GM21717 (cell line): ENCODE results near the gene LMO4.

Experiments
- ATAC-seq: cut with Tn5 transposase; IDR thresholded peaks from one replicate; pipeline ENCODE4 v1.9.1; 2021; ENCODE audit warnings: mild to moderate bottlenecking, moderate library complexity; ENCODE audit not compliant: unreplicated experiment

LMO4 gene

DNA sequence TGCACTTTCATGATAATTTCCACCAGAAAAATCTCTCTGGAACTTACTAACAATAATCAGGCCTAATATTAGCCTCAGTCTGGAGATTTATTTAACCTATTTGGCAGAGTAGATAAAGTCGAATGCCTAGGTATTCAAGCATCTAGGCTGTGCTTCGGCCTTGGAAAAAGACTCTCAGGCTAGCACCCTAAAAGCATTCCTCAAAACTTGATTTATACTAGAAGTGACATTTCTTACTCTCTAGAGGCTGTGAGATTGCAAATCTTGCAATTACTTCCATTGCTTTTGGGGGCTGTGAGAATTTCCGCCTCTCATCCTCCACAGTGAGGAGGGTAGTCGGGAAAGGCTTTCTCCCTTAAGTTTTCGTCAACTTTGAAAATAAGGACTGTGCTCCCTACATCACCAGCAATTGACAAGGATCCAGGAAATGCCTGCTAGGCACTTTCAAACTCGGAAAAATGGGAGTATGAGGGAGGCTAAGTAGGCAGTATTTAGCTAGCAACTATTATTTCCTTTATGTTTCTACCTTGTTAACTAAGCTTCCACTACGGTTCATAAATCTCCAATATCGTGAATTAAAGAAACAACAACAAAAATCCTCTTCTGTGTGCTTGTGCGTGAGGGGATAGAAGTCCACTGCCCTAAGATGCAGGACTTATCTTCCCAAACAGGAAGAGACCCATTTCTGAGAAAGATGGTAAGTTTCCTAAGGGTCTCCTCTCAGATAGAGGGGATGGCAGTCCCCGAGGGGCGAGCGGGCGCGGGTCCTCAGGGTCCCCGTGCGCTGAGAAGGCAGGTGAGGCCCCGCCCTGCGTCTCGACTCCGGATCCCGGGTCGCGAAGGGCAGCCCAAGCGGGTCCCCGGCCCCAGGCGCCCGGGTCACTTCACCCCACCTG is 1.1 kb upstream of the LMO4 start:
- ATAC-seq: no peak

DNA sequence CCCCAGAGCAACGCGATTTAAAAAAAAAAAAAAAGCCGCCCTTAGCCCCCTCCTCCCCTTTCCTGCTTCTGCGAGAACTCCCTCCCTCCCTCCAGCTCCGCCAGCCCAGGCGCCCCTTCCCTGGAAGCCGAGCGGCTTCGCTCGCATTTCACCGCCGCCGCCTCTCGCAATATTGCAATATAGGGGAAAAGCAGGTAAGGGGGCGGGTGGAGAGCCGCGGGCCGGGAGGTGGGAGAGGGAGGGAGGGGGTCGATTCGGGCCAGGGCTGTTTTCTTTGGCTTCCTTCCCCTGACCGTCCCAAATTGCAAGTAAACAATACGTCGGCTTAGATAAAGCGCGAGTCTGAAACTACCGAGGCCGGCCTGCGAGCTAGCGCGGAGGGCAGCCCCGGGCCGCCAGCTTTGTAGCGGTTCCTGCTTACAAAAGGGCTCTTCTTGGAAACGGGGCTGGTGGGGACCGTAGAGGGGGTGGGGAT is 408 bp downstream of the LMO4 start:
- no peak for ATAC-seq

DNA sequence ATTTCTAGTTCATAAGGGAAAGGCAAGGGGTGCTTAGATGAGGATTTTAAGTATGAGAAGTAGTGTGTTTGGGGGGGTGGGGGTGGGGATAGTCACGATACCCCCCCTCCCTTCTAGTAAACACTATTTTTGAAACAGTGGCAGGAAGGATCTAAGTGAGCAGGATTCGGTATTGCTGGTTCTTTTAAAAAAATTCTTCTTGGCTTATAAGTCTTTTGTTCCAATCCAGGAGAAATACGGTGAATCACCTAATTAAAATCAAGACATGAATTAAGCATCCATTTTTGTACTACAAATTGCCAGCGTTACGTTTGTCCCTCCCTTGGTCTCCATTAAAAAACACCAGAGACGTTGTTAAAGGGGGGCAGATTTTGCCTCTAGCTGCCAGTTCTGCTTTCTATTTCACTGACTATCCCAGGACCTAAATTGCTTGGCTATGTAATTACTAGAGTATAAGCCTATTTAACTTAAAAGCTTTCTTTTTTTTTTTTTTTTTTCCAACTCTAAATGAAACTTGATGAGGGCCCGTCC is 911 bp downstream of the LMO4 start:
- ATAC-seq: no peak

DNA sequence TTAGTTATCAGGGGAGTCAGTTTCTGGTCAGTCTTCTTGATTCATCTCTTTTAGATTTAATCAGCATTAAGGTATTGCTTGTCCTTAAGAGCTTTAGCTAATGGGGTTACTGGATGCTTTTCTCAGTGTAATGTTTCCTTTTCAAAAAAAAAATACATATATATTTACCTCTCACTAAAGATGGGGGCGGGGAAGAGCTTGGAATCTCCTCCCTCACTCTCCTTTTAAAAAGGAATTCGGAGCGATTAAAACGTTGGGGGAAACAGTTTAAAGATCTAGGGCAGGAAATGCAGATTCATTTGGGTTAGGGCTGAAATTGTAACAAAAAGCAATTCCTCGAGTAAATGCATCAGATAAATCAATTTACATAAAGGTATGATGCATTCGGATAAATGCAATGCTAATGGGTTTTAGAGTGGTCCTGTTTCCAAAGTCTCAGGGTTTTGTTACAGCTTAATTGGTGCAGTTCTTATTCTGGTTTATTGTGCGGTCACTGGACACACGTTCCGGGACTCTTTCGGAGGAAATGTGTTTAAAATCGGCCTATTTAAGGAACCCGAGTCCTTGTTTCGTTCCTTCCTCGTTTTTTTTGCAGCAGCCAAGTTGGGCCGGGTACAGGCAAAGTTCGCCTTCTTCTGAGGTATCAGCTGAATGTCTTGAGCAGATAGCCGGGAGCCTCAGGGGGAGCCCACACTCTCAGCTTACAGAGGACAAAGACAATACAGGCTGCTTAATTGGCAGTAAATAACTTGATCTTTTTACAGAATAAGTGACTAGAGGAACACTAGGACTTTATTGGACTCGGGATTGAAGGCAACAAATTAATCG is 1.6 kb downstream of the LMO4 start:
- ATAC-seq: no peak

DNA sequence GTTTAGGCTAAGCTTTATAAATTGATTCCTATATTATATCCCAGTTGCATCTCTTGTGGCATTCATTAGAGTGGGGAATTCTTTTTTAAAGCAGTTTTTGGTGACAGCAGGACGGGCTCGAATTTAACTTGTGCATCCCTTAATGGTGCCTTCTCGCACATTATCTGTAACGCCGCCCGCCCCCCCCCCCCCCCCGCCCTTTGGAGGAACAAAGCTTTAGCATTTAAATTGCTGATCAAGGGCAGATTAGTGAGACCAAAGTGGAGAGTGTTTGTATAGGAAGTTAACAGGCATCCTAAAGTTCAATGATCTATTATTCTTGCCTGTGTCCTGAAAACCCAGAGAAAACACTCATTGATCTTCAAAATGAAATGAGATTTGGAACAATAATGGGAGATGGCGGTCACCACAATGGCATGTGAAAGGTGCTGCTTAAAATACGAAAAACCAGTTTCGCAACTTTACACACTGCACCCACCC is 2.2 kb downstream of the LMO4 start:
- ATAC-seq: peak; percentile 10

DNA sequence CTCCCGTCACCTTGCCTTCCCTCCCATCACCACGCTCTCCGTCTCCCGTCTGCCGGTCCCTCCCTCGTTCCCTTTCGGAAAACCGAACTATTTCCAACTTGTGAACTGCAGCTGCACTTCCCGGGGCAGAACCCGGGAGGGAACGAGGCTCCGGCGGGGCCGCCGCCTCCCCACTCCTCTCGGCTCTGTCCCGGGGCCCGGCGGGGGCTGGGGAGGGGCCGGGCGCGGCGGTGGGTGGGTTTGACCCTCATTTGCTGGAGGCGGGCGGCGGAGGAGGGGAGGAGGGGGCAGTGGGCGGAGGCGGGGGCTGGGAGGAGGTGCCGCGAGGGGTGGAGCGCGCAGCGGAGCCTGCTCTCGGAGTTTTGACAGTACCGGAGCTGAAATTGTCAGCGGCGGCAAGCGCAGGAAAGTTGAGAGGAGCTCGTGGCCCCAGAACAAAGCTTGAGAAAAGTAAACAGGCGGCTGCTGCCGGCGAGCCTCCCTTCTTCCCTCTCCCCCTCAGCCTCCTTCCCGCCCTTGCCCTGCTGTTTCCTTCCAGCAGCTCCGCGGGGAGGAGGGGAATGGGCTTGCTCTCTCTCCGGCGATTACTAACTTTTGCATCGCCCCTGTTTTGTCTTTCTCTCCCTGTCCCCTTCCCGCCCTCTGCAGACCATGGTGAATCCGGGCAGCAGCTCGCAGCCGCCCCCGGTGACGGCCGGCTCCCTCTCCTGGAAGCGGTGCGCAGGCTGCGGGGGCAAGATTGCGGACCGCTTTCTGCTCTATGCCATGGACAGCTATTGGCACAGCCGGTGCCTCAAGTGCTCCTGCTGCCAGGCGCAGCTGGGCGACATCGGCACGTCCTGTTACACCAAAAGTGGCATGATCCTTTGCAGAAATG is 2.9 kb downstream of the LMO4 start:
- peak; percentile 15 for ATAC-seq

DNA sequence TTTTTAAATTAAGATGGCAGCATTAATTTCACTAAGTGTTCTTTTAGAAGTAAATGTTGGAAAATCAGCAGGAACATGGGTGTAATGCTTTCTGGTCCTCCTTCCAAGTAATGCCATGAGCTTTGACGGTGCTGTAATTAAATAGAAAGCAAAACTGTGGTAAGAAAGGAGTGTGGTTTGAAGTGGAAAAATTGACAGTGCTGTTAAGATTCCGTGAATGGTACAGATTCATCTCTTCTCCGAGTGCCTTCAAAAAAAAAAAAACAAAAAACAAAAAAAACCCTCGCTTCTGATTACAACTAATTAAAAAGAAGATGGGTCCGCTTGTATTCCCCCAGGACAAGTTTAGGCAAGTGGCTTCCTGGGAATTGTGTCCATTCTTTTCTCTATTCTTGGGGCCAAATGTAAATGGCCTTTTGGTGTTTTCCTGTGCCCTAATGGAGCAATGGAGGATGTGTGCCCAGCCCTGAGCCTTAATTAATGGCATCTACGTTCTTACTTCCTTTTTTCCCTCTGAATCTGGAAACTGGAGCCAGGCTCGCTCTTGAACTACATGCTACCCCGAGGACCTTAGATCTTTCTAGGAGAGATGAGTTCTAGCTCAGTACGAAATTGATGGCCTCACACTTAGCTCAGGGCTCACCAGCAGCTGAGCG is 5.1 kb downstream of the LMO4 start:
- ATAC-seq: no peak

DNA sequence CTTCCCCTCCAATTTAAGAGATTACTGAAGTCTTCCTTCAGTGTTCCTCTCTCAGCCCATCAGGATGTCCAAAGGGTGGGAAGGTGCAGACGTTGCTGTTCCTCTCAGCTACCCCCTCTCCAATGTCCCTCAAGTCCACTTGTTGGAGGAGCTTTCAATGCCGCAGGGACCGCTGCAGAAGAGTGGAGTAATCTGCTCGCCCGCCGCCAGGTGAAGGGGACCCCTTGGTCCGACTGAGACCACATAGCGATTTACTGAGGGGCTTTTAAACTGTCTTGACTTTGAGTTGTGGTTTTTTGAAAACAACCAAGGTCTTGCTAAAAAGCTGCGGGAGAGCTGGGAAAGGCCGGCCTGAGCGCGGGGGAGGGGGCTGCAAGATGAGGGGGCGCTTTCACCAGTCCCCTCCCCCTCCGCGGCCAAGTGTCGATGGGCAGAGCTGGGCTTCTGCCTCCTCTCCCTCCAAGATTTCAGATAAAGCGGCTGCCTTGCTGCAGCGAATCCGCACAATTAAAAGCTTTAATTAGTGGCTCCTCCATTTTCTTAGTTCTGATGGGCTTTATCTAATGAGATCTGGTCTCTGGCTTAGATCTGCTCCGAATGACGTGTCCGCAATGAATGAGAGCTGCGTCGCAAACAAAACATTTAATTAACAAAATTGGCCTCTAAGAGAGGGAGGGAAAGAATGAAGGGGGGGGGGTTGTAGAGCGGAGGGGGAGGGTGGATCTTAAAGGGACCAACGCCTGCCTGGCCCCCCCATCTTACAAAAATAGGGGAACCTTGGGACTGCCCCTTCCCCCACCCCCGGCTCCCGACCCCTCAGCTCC is 5.9 kb downstream of the LMO4 start:
- peak; percentile 1 for ATAC-seq

DNA sequence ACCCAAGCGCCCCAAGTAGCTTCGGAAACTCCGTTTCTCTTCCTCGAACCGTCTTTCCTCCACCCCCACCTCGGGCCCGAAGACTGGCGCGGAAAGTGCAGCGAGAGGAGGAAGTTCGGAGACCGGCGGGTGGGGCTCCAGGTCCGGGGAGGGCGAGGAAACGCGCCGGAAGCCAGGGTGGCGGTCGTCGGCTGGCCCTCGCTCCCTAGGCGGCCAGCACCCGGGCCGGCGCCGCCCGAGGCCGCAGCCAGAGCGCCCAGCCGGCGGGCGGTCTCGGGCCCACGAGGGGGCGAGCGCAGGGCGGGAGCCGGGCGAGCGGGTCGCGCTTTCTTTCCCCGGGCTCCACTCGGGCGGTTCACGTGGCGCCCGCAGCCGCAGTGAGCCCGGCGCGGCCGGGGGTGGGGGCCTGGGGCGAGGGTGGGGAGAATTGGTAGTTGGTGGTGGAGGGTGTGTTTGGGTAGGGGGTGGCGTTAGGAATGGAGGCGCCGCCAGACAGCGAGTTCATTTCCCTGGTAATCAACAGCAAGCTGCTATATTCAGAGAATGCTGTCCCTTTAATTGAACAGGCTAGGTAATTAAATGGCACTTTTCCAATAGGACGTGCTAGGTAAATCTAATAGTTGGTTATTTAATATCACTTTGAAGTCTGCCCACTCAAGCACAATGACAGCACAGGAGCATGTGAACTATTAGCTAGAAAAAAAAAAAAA is 6.7 kb downstream of the LMO4 start:
- peak; percentile 44 for ATAC-seq

DNA sequence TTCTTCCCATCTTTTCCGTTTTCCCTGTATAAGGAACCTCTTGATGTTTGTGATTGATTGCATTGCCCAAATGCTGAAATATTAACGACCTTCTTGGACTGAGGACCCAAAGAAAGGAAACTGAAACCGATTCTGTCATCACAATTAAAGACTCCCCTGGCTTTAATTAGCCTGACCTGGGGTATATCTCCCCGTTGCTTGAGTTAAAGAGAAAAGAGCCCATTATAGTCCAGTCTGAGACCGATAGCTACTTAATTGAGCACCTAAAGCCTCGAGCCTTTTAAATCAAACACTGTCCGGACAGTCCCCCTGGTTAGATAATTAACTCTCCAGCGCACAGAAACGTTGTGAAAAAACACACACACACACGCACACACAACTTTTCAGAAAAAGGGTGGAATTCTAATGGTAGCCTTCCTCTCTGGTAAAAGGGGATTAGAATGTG is 8.0 kb downstream of the LMO4 start:
- ATAC-seq: no peak

DNA sequence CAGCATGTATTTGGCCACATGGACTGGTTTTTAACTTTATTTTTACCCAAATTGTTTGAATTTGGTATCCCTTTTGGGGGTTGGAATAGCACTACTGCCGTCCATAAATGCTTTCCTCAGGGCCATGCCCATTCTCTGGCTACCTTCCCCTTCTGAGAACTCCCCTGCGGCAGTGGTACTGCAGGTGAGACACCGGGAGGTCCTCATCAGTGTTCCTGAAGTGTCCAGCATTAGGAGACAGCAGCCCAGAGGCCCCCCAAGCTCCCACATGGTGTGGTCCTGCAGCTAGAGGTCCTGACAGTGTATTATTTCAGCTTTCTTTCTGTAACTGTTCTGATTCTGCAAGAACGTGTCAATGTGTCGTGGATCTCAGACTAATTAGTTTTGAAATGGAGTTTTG is 8.9 kb downstream of the LMO4 start:
- ATAC-seq: no peak

DNA sequence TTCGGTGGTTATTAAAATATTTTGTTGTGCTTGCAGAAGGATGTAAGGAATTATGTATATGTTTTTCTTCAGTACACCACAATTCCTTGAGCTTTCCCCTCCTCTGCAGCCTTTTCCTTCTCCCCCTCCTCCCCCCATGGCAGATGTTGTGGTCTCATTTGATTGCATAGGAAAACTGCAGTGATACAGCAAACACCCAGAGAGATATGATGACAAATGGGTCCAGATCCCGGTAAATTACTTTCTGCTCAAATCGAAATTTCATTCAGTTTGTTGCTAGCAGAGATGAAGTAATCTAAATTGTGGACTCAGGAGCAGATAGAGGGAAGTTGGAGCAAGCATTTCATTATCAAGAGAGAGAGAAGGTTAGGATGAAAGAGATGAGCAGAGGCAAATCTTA is 9.9 kb downstream of the LMO4 start:
- no peak for ATAC-seq

DNA sequence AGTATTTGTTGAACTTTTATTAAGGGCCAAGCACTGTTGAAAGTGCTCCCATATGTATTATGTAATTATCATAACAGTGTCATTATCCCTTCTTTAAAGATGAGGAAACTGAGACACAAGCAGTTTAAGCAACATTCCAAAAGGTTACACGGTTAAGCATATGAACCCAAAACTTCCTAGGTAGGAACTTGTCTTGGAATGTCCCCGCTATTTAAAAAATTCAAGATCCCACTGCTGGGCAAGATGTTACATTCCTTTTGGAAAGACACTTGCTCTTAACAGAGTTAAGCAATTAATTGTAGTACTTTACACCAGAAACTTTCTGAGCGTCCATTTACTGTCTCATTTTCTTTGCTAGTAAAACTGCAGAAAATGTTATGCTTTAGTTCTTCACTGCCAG is 15.6 kb downstream of the LMO4 start:
- no peak for ATAC-seq

DNA sequence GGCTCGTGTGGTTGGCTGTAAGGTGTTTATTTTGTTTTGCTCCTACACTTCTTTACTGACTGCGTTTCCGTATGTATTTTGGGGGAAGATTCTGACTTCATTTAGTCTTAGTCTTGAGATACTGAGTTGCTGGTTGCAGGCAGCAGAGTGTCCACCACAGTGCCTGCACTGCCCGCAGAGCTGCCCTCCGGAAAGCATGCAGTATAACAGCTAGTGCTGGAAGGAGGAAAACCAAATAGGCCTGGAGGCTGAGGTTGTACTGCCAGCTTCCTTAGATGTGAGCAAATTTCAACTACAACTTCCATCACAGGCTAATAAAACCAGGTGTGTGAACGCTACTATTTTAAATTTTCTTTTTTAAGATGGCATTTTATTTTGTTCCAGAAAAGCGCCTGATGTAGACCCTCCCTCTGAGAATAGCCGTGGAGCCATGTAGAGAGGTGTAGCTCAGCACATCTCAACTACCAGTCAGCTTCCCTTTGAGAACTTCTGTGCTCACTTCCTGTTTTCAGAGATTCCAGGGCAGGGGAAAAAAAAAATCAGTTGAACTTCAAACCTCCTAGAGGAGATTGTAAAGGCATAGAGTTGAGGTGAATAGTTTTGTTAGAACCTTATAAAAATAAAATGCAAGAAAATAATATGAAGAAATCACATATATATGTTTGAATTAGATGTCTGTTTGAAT is 17.6 kb downstream of the LMO4 start:
- no peak for ATAC-seq

DNA sequence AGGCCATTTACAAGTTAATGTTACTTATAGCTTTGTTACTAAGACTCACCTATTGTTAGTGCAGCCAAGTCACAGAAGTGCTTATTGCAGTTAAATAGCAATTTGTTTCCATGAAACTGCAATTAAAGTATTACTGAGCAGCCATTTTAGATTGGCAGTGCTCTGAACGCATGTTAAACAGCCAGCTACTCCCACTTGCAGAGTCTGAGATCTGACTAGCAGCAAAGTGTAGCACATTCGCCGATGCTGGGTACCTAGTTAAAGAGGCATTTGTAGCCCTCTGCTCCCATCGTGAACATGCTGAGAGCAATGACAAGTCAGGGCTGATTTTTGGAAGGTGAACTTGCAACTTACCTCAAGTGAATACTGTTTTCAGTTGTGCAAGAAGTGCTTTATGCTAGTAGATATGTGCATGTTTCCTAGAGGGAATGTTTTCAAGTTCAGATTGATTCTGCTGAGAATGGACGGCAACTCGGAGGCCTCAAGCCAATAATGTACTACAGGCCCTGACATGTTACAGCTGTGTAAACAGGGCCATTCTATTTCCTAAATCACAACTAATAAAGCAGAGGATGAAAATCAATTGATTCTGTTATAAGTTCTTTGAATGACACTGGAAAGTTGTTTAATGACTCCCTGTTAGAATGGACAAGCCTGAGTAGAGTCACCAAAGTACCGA is 19.8 kb downstream of the LMO4 start:
- no peak for ATAC-seq

DNA sequence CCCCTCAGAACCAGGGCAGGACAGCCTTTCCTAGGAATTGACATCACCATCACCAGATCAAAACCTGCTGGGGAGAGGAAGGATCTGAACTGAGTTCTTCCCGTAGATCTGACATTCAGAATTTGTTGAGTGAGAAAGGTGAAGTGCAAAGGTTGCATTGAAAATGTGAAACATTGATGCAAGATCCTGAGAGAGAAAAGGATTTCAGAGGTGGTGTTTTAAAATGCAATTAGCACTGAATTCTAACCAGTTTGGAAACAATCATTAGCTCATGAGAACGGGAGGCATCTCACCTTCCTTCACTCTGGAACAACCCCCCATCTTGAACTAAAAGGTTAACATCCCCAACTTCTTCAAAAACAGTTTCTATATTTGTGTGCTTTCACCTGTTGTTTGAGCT is 20.4 kb downstream of the LMO4 start:
- ATAC-seq: no peak

DNA sequence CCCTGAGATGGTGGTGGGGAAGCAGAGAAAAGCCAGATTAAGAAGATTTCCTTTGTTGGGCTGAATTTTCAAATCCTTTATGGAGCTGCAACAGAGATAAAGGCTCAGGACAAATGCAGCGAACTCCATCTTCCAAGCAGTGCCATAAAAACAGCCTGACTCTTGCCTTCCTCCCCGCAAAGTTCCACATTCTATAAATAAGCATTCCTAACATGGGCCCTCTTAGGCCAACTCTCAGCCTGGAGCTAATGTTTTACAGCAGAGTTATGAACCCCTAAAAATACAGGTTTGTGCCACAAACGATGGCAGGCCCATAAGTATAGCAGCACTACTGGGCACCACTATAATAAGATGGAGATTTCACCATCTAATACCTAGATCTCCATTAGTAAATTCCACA is 27.2 kb downstream of the LMO4 start:
- no peak for ATAC-seq
